Stimulated activated CD8-positive, alpha-beta memory T cell treated with anti-CD3 and anti-CD28 coated beads, Interleukin-4, amount 100 ng/mL, for 48 hours (primary cell): ENCODE results near the gene CACNA1H.
A peak's percentile ranks its signal among the peaks of the same experiment; 100 is the strongest.
"Not testable (repeated sequence)": the region's sequence is repeated elsewhere in the genome, so short reads cannot be mapped to it uniquely, and the experiment has no call there.

ENCODE experiments used
- DNase-seq: peaks from one replicate; pipeline ENCODE4 v3.0.0-alpha.2; 2020

Gene CACNA1H

DNA sequence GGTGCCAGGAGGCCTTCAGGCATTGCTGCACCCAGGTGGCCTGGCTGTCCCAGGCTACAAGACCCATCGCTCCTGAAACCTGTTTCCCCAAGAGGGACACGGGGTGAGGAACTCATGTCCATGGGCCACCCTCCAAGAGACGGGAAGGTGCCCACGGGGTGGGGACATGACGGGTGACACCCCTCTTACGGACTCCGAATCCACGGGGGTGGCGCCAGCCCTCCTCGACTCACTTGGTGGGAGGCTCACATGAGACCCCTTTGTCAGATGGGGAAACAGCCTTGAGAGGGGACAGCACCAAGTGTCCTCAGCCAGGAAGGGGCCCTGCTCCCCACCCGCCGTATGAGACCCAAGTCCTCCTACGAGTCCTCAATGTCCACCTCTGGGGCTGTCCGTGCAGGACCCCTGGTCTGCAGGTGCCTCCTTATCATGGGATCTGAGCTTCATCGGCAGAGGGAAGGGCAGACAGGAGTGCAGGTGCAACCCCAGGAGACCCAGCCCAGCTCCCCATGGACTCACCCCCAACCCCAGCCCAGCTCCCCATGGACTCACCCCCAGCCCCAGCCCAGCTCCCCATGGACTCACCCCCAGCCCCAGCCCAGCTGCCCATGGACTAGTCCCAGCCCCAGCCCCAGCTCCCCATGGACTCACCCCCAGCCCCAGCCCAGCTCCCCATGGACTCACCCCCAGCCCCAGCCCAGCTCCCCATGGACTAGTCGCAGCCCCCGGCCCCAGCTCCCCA, 77.7 kb downstream of the CACNA1H start:
- DNase-seq: not testable (repeated sequence)

DNA sequence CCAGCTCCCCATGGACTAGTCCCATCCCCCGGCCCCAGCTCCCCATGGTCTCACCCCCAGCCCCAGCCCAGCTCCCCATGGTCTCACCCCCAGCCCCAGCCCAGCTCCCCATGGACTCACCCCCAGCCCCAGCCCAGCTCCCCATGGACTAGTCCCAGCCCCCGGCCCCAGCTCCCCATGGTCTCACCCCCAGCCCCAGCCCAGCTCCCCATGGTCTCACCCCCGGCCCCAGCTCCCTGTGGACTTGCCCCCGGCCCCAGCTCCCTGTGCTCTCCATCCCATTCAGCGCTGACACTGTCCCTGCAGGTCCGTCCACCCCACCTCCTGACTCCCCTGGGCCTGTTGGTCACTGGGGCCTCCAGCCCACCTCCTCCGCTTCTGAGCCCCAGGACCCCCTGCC, 78.4 kb downstream of the CACNA1H start:
- DNase-seq: not testable (repeated sequence)

DNA sequence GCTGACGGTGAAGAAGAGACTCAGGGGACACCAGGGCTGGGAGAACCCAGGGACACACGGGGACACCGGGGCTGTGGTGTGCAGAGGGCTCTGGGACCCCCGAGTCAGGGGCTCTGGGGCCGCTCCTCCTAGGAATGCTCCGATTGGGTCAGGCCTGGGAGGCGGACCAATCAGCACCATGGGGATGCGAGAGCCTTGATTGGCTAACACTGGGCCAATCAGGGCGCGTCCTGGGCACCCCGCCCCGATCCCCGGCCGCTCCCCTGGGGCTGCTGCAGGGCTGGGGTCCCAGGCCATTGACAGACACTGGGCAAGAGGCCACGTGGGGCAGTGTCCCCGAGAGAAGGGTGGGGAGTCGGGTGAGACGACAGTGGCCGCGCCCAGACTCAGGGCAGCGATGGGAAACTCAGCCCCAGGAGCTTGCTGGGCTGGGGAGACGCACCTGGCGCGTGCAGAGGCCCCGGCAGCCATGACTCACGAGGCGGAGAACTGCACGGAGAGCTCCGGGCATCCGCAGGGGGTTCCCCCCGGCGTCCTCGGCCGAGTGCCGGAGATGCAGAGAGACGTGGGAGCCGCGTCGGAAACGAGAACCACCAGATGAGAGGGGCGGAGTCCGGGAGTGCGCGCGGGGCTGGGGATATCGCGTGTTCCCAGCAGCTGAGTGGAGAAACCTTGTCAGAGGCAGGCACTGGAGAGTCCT, 79.3 kb downstream of the CACNA1H start:
- not testable (repeated sequence) for DNase-seq

DNA sequence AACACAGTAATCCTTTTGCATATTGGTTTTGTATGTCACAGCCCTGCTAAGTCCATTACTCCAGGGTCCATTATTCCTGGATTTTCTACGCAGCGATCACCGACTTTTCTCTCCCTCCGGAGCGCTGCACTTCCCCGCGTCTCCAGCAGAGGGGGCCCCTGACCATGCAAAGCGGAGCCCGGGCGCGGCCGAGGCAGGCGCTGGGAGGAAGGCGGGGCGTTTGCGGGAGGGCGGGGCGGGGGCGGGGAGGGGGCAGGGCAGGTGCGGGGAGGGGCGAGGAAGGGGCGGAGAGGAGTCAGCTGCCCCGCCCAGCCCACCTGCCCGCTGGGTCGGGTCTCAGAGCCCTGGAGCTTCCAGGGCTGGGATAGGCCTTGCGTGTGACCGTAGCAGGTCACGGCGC, 83.8 kb downstream of the CACNA1H start:
- DNase-seq: not testable (repeated sequence)

GRCh38 chr16:1237990-1238389, 85.1 kb downstream of the CACNA1H start:
- DNase-seq: no peak

DNA sequence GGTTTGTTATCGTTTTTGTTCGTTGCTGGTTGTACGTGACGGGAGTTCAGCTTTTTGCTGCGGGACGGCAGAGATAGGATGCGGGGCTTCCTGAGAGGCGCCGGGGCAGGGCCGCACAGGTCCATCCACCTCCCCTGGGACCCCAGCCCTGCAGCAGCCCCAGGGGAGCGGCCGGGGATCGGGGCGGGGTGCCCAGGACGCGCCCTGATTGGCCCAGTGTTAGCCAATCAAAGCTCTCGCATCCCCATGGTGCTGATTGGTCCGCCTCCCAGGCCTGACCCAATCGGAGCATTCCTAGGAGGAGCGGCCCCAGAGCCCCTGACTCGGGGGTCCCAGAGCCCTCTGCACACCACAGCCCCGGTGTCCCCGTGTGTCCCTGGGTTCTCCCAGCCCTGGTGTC, 86.0 kb downstream of the CACNA1H start:
- not testable (repeated sequence) for DNase-seq

GRCh38 chr16:1239575-1239974, 86.7 kb downstream of the CACNA1H start:
- DNase-seq: not testable (repeated sequence)

GRCh38 chr16:1240436-1240835, 87.5 kb downstream of the CACNA1H start, which contains the start of gene TPSAB1:
Gene TPSAB1 (plus strand): TSS chr16:1240705. CDS start chr16:1240939, 234 bp downstream.
- not testable (repeated sequence) for DNase-seq

DNA sequence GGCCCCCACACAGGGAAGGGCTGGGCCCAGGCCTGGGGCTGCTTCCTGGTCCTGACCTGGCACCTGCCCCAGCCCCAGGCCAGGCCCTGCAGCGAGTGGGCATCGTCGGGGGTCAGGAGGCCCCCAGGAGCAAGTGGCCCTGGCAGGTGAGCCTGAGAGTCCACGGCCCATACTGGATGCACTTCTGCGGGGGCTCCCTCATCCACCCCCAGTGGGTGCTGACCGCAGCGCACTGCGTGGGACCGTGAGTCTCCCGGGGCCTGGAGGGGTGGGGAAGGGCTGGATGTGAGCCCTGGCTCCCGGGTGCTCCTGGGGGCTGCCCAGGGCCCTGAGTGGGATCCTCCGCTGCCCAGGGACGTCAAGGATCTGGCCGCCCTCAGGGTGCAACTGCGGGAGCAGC, 88.2 kb downstream of the CACNA1H start:
- DNase-seq: not testable (repeated sequence)

- DNase-seq: not testable (repeated sequence)
Observed at GRCh38 chr16:1243363-1243762, 90.5 kb downstream of the CACNA1H start.

GRCh38 chr16:1243907-1244850, 91.3 kb downstream of the CACNA1H start:
- not testable (repeated sequence) for DNase-seq

DNA sequence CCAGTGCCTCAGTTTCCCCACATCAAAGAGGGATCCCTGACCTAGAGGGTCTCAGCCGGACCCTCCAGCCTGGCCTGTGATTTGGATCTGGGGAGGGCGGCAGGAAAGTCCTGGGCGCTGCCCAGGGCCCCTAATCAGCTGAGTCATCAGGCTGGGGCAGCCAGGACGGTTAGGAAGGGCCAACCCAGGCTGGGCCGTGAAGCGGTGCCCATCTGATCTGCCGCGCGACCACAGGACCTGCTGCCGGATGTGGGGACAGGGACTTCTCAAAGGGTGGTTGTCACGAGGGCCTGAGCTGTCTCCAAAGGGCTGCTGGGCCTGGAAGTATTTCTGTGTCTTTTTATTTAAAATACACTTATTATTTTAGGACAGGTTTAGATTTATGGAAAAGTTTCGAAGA, 92.0 kb downstream of the CACNA1H start:
- DNase-seq: peak; percentile 22

GRCh38 chr16:1245452-1246020, 92.6 kb downstream of the CACNA1H start:
- DNase-seq: peak; percentile 16

DNA sequence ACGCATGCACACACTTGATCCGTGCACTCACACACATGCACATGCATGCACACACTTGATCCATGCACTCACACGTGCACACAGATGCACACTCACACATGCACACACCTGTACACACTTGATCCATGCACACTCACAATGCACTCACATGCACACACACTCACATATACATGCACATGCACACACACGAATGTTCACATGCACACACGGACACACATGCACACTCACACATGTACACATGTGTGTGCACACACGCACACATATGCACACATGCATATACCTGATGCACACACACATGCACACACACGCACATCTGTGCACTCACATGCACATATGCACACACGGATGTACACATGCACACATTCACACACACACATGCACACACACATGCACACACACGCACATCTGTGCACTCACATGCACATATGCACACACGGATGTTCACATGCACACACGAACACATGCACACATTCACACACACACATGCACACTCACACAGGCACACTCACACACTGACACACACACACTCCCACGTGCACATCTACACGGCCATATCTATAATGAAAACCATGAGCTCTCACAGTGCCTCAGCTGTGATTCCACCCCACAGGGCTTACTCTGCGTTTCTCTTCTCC, 95.1 kb downstream of the CACNA1H start:
- peak; percentile 10 for DNase-seq

DNA sequence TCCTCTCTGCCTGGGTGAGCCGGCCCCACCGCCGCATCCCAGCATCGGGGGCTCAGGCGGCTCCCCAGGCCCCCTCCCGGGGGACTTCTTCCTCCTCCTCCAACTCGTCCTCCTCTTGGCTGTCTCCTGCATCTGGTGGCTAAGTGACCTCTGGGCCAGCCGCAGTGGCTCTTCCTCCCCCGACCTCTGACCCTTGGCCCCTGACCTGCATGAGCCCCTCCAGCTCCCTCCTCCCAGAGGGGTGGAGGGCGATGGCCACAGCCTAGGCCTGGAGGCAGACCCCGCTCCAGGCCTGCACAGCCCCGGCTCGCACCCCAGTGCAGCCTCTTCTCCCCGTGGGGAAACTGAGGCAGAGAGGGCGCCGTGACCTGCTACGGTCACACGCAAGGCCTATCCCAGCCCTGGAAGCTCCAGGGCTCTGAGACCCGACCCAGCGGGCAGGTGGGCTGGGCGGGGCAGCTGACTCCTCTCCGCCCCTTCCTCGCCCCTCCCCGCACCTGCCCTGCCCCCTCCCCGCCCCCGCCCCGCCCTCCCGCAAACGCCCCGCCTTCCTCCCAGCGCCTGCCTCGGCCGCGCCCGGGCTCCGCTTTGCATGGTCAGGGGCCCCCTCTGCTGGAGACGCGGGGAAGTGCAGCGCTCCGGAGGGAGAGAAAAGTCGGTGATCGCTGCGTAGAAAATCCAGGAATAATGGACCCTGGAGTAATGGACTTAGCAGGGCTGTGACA, 96.3 kb downstream of the CACNA1H start:
- DNase-seq: not testable (repeated sequence)

DNA sequence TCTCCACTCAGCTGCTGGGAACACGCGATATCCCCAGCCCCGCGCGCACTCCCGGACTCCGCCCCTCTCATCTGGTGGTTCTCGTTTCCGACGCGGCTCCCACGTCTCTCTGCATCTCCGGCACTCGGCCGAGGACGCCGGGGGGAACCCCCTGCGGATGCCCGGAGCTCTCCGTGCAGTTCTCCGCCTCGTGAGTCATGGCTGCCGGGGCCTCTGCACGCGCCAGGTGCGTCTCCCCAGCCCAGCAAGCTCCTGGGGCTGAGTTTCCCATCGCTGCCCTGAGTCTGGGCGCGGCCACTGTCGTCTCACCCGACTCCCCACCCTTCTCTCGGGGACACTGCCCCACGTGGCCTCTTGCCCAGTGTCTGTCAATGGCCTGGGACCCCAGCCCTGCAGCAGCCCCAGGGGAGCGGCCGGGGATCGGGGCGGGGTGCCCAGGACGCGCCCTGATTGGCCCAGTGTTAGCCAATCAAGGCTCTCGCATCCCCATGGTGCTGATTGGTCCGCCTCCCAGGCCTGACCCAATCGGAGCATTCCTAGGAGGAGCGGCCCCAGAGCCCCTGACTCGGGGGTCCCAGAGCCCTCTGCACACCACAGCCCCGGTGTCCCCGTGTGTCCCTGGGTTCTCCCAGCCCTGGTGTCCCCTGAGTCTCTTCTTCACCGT, 100.9 kb downstream of the CACNA1H start:
- not testable (repeated sequence) for DNase-seq

- DNase-seq: not testable (repeated sequence)
Observed at GRCh38 chr16:1254821-1255220, 101.9 kb downstream of the CACNA1H start.

DNA sequence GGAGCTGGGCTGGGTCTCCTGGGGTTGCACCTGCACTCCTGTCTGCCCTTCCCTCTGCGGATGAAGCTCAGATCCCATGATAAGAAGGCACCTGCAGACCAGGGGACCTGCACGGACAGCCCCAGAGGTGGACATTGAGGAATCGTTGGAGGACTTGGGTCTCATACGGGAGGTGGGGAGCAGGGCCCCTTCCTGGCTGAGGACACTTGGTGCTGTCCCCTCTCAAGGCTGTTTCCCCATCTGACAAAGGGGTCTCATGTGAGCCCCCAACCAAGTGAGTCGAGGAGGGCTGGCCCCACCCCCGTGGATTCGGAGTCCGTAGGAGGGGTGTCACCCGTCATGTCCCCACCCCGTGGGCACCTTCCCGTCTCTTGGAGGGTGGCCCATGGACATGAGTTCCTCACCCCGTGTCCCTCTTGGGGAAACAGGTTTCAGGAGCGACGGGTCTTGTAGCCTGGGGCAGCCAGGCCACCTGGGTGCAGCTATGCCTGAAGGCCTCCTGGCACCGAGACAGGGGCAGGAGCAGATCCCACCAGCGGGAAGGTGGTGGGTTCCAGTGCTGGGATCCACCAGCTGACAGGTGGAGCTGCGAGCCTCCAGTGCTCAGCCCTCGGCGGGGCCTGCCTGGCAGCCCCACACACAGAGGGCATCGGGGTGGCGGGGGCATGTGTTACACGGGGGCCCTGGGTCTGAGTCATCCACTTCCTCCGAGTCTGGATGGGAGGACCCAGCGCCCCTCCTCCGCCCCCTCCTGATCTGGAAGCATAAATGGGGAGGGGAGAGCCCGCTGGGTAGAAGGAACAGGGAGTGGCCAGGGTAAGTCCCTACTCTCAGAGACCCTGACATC, 102.6 kb downstream of the CACNA1H start, which contains the start of gene TPSD1:
TPSD1 (plus strand) TSS at position 794 of the 847 bp plus-strand sequence. CDS start 212 bp downstream, outside the sequence.
- not testable (repeated sequence) for DNase-seq

GRCh38 chr16:1256296-1256873, 103.5 kb downstream of the CACNA1H start:
- not testable (repeated sequence) for DNase-seq
